RWPE2 (cell line): ENCODE results near the gene SYNGR1.
"Not testable (repeated sequence)": the region's sequence is repeated elsewhere in the genome, so short reads cannot be mapped to it uniquely, and the experiment has no call there.

Experiments
- ATAC-seq: fragments of 200-7000 bp; cut with Tn5 transposase; 3 replicates; pipeline ENCODE4 v1.9.1; 2021; ENCODE audit warnings: low read depth
- DNase-seq: peaks from one replicate; pipeline ENCODE4 v3.0.0-alpha.2; 2020; ENCODE audit warnings: low spot score
- H3K27ac ChIP-seq: fragments of 450-650 bp; 2 replicates; pipeline ENCODE4 v1.5.1; 2017; ENCODE audit warnings: mild to moderate bottlenecking; ENCODE audit not compliant: poor library complexity, severe bottlenecking
- H3K27me3 ChIP-seq: fragments of 250-450 bp; sonication (Bioruptor Pico); 2 replicates; pipeline ENCODE4 v1.5.1; 2021; ENCODE audit warnings: mild to moderate bottlenecking, moderate library complexity; ENCODE audit not compliant: insufficient read depth, poor library complexity, severe bottlenecking
- H3K36me3 ChIP-seq: fragments of 250-450 bp; sonication (Bioruptor Pico); 2 replicates; pipeline ENCODE4 v1.5.1; 2020; ENCODE audit warnings: low read depth, mild to moderate bottlenecking, moderate library complexity
- H3K4me1 ChIP-seq: fragments of 250-450 bp; sonication (Bioruptor Pico); 2 replicates; pipeline ENCODE4 v1.5.1; 2021; ENCODE audit warnings: mild to moderate bottlenecking, moderate library complexity; ENCODE audit not compliant: insufficient read depth, poor library complexity, severe bottlenecking
- H3K4me3 ChIP-seq: fragments of 250-450 bp; sonication (Bioruptor Pico); 2 replicates; pipeline ENCODE4 v1.5.1; 2021; ENCODE audit warnings: mild to moderate bottlenecking, moderate library complexity; ENCODE audit not compliant: severe bottlenecking
- H3K9me3 ChIP-seq: fragments of 250-450 bp; sonication (Bioruptor Pico); 2 replicates; pipeline ENCODE4 v1.5.1; 2021; ENCODE audit warnings: mild to moderate bottlenecking, moderate library complexity; ENCODE audit not compliant: severe bottlenecking
- CTCF ChIP-seq: fragments of 450-650 bp; IDR thresholded peaks from one replicate; pipeline ENCODE4 v1.5.1; 2017; ENCODE audit warnings: mild to moderate bottlenecking, moderate library complexity; ENCODE audit not compliant: poor library complexity, severe bottlenecking

The SYNGR1 gene

GRCh38 chr22:39350757-39351688 lies 1.2 kb downstream of the SYNGR1 start:
- no peaks in the 10 kb centered on the region for H3K36me3 ChIP-seq
- H3K9me3 ChIP-seq = no peaks in the 10 kb centered on the region
- H3K4me3 ChIP-seq = peak overlapping the region; percentile 48
- no peak for DNase-seq
- no peaks in the 10 kb centered on the region for H3K27me3 ChIP-seq
- no peak overlapping the region for H3K27ac ChIP-seq
- ATAC-seq = no peak
- no peak for TF ChIP-seq CTCF
- no peaks in the 10 kb centered on the region for H3K4me1 ChIP-seq

GRCh38 chr22:39351689-39352214 lies 2.0 kb downstream of the SYNGR1 start:
- no peak for ATAC-seq
- Histone ChIP-seq H3K27me3 (no peaks in the 10 kb centered on the region), H3K9me3 (no peaks in the 10 kb centered on the region), H3K27ac (no peak overlapping the region), H3K4me3 (no peak overlapping the region), H3K36me3 (no peaks in the 10 kb centered on the region), H3K4me1 (no peaks in the 10 kb centered on the region)
- no peak for DNase-seq
- no peak for TF ChIP-seq CTCF

GRCh38 chr22:39352306-39352891 lies 2.6 kb downstream of the SYNGR1 start:
- no peaks in the 10 kb centered on the region for H3K27me3 ChIP-seq
- H3K4me3 ChIP-seq = no peak overlapping the region

GRCh38 chr22:39353346-39353745 lies 3.6 kb downstream of the SYNGR1 start:
- no peak for TF ChIP-seq CTCF
- H3K9me3 ChIP-seq = no peaks in the 10 kb centered on the region
- DNase-seq (no peak), ATAC-seq (no peak)
- no peaks in the 10 kb centered on the region for H3K4me1 ChIP-seq
- no peaks in the 10 kb centered on the region for H3K36me3 ChIP-seq
- no peak overlapping the region for H3K27ac ChIP-seq
- no peak overlapping the region for H3K4me3 ChIP-seq
- H3K27me3 ChIP-seq = no peaks in the 10 kb centered on the region

More at GRCh38 chr22:39352306-39352891, 2.6 kb downstream of the SYNGR1 start:
- Histone ChIP-seq H3K9me3 (no peaks in the 10 kb centered on the region), H3K4me1 (no peaks in the 10 kb centered on the region), H3K36me3 (no peaks in the 10 kb centered on the region), H3K27ac (no peak overlapping the region)
- DNase-seq (no peak), ATAC-seq (no peak)
- no peak for TF ChIP-seq CTCF

- H3K9me3 ChIP-seq = no peaks in the 10 kb centered on the region
Measured at GRCh38 chr22:39355080-39355479, 5.3 kb downstream of the SYNGR1 start.

GRCh38 chr22:39355805-39356204 lies 6.0 kb downstream of the SYNGR1 start:
- H3K4me1 ChIP-seq, H3K9me3 ChIP-seq, ATAC-seq, H3K36me3 ChIP-seq, H3K4me3 ChIP-seq, H3K27ac ChIP-seq, DNase-seq, H3K27me3 ChIP-seq: not testable (repeated sequence)

More at GRCh38 chr22:39355080-39355479, 5.3 kb downstream of the SYNGR1 start:
- DNase-seq = no peak
- Histone ChIP-seq H3K27ac (no peak overlapping the region), H3K4me3 (no peak overlapping the region), H3K36me3 (no peaks in the 10 kb centered on the region), H3K4me1 (no peaks in the 10 kb centered on the region), H3K27me3 (no peaks in the 10 kb centered on the region)
- ATAC-seq = no peak
- TF ChIP-seq CTCF = no peak
